Endodermal cell (in vitro differentiated cells): ENCODE results near the gene ZIC4. TPM values are rescaled to one million over a fixed set of nuclear protein-coding genes. Genes with fewer than 3 reads are reported as not detected.

Experiments
- DNase-seq: peaks from one replicate; pipeline ENCODE4 v3.0.0-alpha.2; 2017
- H3K27ac ChIP-seq: 2 replicates; pipeline ENCODE4 v1.5.1; 2013; ENCODE audit warnings: mild to moderate bottlenecking, low read depth, low read length, moderate library complexity
- H3K27me3 ChIP-seq: 2 replicates; pipeline ENCODE4 v1.6.1; 2013; ENCODE audit warnings: mild to moderate bottlenecking, low read length, moderate library complexity; ENCODE audit not compliant: insufficient read depth, control insufficient read depth, poor library complexity, severe bottlenecking
- H3K36me3 ChIP-seq: 2 replicates; pipeline ENCODE4 v1.7.0; 2013; ENCODE audit warnings: mild to moderate bottlenecking, low read length, moderate library complexity; ENCODE audit not compliant: control insufficient read depth, insufficient read depth
- H3K4me1 ChIP-seq: one replicate; pipeline ENCODE4 v1.7.0; 2013; ENCODE audit warnings: low read length; ENCODE audit not compliant: control insufficient read depth, insufficient read depth
- H3K4me3 ChIP-seq: 2 replicates; pipeline ENCODE4 v1.5.1; 2013; ENCODE audit warnings: mild to moderate bottlenecking, low read length, moderate library complexity
- H3K9ac ChIP-seq: 2 replicates; pipeline ENCODE4 v1.6.1; 2013; ENCODE audit warnings: mild to moderate bottlenecking, low read length, moderate library complexity; ENCODE audit not compliant: poor library complexity, severe bottlenecking; ENCODE audit errors: extremely low read depth
- H3K9me3 ChIP-seq: 2 replicates; pipeline ENCODE4 v1.6.1; 2013; ENCODE audit warnings: mild to moderate bottlenecking, low read length, moderate library complexity; ENCODE audit not compliant: control insufficient read depth
- H3K27ac Mint-ChIP-seq: 2 replicates; pipeline ENCODE4 v1.8.0; 2020; ENCODE audit warnings: mixed read lengths
- H3K27me3 Mint-ChIP-seq: 2 replicates; pipeline ENCODE4 v1.8.0; 2021; ENCODE audit warnings: mild to moderate bottlenecking, mixed read lengths; ENCODE audit not compliant: insufficient read depth
- H3K36me3 Mint-ChIP-seq: 2 replicates; pipeline ENCODE4 v1.8.0; 2020; ENCODE audit warnings: low read depth, mixed read lengths
- H3K4me1 Mint-ChIP-seq: 2 replicates; pipeline ENCODE4 v1.8.0; 2020; ENCODE audit warnings: mixed read lengths
- H3K4me3 Mint-ChIP-seq: 2 replicates; pipeline ENCODE4 v1.8.0; 2020; ENCODE audit warnings: mild to moderate bottlenecking, moderate library complexity, mixed read lengths
- H3K9me3 Mint-ChIP-seq: 2 replicates; pipeline ENCODE4 v1.8.0; 2020; ENCODE audit warnings: mild to moderate bottlenecking, mixed read lengths
- WGBS, 2 experiments: methylation state at CpG; one replicate each; pipeline versions ENCODE4 v1.1.5 to v1.1.7; 2013; ENCODE audit warnings: missing lambda C conversion rate in 2 of 2, mixed read lengths in 1 of 2; ENCODE audit not compliant: insufficient coverage in 1 of 2, insufficient read length in 1 of 2; 5-methylcytosine and 5-hydroxymethylcytosine counted together
- total RNA-seq, 2 donors: library from RNA; stranded (reverse); fragmentation: NEBNext Ultra II Directional in 1 of 2; extraction: Animal tissue kit (Norgen Biotek cat#: 25700) in 1 of 2; gene quantifications; 2 replicates in 1 of 2; 3 replicates in 1 of 2; pipeline ENCODE4 v1.2.1, GENCODE V29; 2021
- TF ChIP-seq, protein P1 (sequence below): fragments of 200-600 bp; sonication (generic); conservative IDR thresholded peaks from 2 replicates; pipeline ENCODE4 v1.5.0; 2021; ENCODE audit warnings: antibody characterized with exemption, mild to moderate bottlenecking

Gene ZIC4
- total RNA-seq, 2 donors from 2014 or later, result not detected

DNA sequence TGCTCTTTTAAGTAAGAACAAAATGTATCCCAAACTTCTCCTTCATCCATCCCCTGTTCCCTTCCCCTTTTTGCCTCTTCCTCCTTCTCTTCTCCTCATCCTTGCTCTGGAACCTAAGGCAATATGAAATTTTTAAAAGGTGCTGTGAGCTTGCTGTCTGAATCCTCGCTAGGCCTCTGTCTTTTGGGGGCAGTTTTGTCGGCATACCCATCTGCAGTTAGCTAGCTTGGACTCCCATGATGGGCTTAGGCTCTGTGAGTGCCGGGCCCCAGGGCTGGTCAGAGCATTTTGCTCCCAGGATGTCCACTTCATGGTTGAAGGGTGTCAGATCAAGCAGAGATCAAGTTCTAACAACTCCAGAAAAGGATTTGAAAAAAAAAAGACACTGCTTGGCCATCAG is 21.4 kb upstream of the ZIC4 start:
- peaks cover 89% of the 10 kb centered on the region for H3K27me3 ChIP-seq
- no peak overlapping the region for H3K27ac Mint-ChIP-seq
- H3K9ac ChIP-seq, result no peak overlapping the region

DNA sequence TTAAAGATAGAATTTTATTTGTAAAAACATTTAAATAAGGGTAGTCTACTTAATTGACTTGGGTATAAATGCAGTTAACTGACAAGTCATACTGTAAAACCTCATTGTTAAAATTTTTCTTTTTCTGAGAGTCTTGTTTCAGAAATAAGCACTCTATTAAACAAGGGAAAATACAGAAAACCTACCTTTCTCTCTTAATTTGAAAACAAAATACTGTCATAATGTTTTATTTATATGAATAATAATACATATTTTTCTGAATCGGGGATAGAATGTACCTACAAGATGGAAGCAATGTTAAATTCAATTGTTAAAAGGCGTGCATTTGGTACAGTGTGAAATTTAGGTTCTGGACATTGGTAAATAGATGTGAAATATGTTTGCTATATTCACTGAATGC is 20.6 kb upstream of the ZIC4 start:
- TF ChIP-seq, protein P1, sequence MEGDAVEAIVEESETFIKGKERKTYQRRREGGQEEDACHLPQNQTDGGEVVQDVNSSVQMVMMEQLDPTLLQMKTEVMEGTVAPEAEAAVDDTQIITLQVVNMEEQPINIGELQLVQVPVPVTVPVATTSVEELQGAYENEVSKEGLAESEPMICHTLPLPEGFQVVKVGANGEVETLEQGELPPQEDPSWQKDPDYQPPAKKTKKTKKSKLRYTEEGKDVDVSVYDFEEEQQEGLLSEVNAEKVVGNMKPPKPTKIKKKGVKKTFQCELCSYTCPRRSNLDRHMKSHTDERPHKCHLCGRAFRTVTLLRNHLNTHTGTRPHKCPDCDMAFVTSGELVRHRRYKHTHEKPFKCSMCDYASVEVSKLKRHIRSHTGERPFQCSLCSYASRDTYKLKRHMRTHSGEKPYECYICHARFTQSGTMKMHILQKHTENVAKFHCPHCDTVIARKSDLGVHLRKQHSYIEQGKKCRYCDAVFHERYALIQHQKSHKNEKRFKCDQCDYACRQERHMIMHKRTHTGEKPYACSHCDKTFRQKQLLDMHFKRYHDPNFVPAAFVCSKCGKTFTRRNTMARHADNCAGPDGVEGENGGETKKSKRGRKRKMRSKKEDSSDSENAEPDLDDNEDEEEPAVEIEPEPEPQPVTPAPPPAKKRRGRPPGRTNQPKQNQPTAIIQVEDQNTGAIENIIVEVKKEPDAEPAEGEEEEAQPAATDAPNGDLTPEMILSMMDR, result no peak
- peaks cover 74% of the 10 kb centered on the region for H3K27me3 Mint-ChIP-seq
- 90% methylated on average over 2 of the region's 2 CpGs; no CpG with 5 or more reads in 1 of the 2 experiments for WGBS, 2 experiments
- Histone ChIP-seq H3K27me3 (peaks cover 89% of the 10 kb centered on the region), H3K4me1 (no peaks in the 10 kb centered on the region), H3K36me3 (no peaks in the 10 kb centered on the region), H3K27ac (no peak overlapping the region), H3K9me3 (no peaks in the 10 kb centered on the region), H3K4me3 (no peak overlapping the region), H3K9ac (no peak overlapping the region)
- H3K27ac Mint-ChIP-seq, result no peak overlapping the region
- no peak for DNase-seq
- H3K36me3 Mint-ChIP-seq, result no peaks in the 10 kb centered on the region
- no peaks in the 10 kb centered on the region for H3K9me3 Mint-ChIP-seq
- H3K4me1 Mint-ChIP-seq, result peaks cover 16% of the 10 kb centered on the region
- no peak overlapping the region for H3K4me3 Mint-ChIP-seq

More for the DNA sequence above, 21.4 kb upstream of the ZIC4 start:
- Histone ChIP-seq H3K36me3 (no peaks in the 10 kb centered on the region), H3K9me3 (no peaks in the 10 kb centered on the region), H3K27ac (no peak overlapping the region), H3K4me3 (no peak overlapping the region), H3K4me1 (no peaks in the 10 kb centered on the region)
- H3K9me3 Mint-ChIP-seq, result no peaks in the 10 kb centered on the region
- 72 to 90% methylated on average over 2 to 3 of the region's 3 CpGs for WGBS, 2 experiments
- no peaks in the 10 kb centered on the region for H3K36me3 Mint-ChIP-seq
- H3K4me3 Mint-ChIP-seq, result no peak overlapping the region
- peaks cover 72% of the 10 kb centered on the region for H3K27me3 Mint-ChIP-seq
- no peak for DNase-seq
- peaks cover 14% of the 10 kb centered on the region for H3K4me1 Mint-ChIP-seq
- TF ChIP-seq, protein P1, result no peak

DNA sequence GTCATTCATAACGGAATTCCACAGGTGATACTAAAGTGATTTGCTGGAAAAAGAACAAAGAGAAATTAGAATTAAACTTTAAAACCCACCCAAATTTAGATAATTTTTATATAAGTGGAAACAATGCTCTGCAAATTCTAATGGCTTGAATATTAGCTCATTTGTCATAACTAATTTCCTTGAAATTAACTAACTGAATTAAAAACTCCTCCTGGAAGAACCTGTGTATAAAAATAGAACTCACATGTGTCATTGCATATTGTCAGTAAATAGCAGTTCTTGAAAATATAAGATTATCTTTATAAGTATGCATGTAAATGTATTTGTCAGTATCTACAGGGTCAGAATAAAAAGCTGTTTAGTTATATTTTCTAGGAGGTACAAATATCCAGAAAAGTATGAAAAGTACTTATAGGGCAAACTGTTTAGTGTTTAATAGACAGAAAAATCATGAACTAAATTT is 19.1 kb upstream of the ZIC4 start:
- H3K27me3 Mint-ChIP-seq, result peaks cover 84% of the 10 kb centered on the region
- TF ChIP-seq, protein P1, result no peak
- DNase-seq, result no peak
- H3K27ac ChIP-seq, result no peak overlapping the region
- H3K9ac ChIP-seq, result no peak overlapping the region
- no peak overlapping the region for H3K4me3 ChIP-seq
- H3K4me1 Mint-ChIP-seq, result peaks cover 16% of the 10 kb centered on the region
- H3K4me3 Mint-ChIP-seq, result no peak overlapping the region
- H3K27ac Mint-ChIP-seq, result no peak overlapping the region
- 25% methylated on average over 1 of the region's 1 CpG; no CpG with 5 or more reads in 1 of the 2 experiments for WGBS, 2 experiments
- H3K27me3 ChIP-seq, result peaks cover 99% of the 10 kb centered on the region
- H3K36me3 Mint-ChIP-seq, result no peaks in the 10 kb centered on the region
- H3K4me1 ChIP-seq, result no peaks in the 10 kb centered on the region
- H3K36me3 ChIP-seq, result no peaks in the 10 kb centered on the region
- H3K9me3 ChIP-seq, result no peaks in the 10 kb centered on the region
- no peaks in the 10 kb centered on the region for H3K9me3 Mint-ChIP-seq
